Measurements from ENCODE around the gene TRAPPC8. TPM values are rescaled to one million over a fixed set of nuclear protein-coding genes. Genes with fewer than 3 reads are reported as not detected.

The TRAPPC8 gene
- total and polyA plus RNA-seq, 10 of the 15 experiments (the other 5 are each of a cell fraction or from before 2014, with no cell fraction given), result 13.0 to 75.4 (median 24.8) TPM

DNA sequence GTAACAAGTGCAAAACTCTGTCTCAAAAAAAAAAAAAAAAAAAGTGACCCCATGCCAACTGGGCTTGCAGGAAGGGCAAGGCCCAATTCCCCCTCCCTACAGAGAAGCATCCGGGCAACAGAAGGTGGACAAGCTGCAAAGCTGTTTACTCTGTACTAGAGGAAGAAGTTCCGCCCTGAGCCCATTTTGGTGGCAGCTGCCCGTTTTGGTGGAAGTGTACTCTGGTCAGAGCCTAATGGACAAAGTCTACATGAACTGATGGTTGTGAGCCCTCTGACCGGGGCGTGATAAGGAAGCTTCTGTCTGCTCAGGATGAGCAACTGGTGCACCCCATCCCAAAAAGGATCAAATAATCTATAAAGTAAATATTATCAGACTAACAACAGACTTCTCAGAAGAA lies 65.0 kb downstream of the TRAPPC8 start (continued):
- TF ChIP-seq HDAC6 (IDR thresholded peaks at IDR 0.05; ENCODE audit: unreplicated experiment) (no peak), HDAC2 (IDR thresholded peaks at IDR 0.05) (no peak), BMI1 (IDR thresholded peaks at IDR 0.05; ENCODE audit: borderline replicate concordance) (no peak), ZZZ3 (IDR thresholded peaks at IDR 0.05; ENCODE audit: control insufficient read depth, insufficient read length, low read depth) (no peak), HSF1 (IDR thresholded peaks at IDR 0.05; ENCODE audit: low read depth, low read length) (no peak)
- TF ChIP-seq, protein P1, sequence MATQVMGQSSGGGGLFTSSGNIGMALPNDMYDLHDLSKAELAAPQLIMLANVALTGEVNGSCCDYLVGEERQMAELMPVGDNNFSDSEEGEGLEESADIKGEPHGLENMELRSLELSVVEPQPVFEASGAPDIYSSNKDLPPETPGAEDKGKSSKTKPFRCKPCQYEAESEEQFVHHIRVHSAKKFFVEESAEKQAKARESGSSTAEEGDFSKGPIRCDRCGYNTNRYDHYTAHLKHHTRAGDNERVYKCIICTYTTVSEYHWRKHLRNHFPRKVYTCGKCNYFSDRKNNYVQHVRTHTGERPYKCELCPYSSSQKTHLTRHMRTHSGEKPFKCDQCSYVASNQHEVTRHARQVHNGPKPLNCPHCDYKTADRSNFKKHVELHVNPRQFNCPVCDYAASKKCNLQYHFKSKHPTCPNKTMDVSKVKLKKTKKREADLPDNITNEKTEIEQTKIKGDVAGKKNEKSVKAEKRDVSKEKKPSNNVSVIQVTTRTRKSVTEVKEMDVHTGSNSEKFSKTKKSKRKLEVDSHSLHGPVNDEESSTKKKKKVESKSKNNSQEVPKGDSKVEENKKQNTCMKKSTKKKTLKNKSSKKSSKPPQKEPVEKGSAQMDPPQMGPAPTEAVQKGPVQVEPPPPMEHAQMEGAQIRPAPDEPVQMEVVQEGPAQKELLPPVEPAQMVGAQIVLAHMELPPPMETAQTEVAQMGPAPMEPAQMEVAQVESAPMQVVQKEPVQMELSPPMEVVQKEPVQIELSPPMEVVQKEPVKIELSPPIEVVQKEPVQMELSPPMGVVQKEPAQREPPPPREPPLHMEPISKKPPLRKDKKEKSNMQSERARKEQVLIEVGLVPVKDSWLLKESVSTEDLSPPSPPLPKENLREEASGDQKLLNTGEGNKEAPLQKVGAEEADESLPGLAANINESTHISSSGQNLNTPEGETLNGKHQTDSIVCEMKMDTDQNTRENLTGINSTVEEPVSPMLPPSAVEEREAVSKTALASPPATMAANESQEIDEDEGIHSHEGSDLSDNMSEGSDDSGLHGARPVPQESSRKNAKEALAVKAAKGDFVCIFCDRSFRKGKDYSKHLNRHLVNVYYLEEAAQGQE (IDR thresholded peaks at IDR 0.05; ENCODE audit: low read depth, low read length), result no peak

GRCh38 chr18:31876707-31877106 lies 66.2 kb downstream of the TRAPPC8 start:
- H3K9ac ChIP-seq (ENCODE audit: control insufficient read depth, insufficient read depth, low read length), result no peak overlapping the region
- H3K4me1 ChIP-seq (ENCODE audit: control insufficient read depth, insufficient read depth, low read length), result no peaks in the 10 kb centered on the region
- ChIA-PET RAD21 (ENCODE audit: unreplicated experiment) (no interaction called here), SMC1A (ENCODE audit: uncharacterized antibody, unreplicated experiment) (no interaction called here), POLR2A (no interaction called here), CTCF (no interaction called here)
- no peak overlapping the region for H3K4me2 ChIP-seq (ENCODE audit: control insufficient read depth, insufficient read depth)
- H4K20me1 ChIP-seq (ENCODE audit: control insufficient read depth, insufficient read depth), result no peaks in the 10 kb centered on the region
- H3K9me3 ChIP-seq (replicated peaks; ENCODE audit: control insufficient read depth, insufficient read depth, low read length), result peaks cover 2% of the 10 kb centered on the region; the same call in 1 of the 3 replicates
- BruUV-seq (replicated peaks), result no TSS peak
- TF ChIP-seq YBX1 (IDR thresholded peaks at IDR 0.05), result no peak
- no peak for TF ChIP-seq POU2F2 (IDR thresholded peaks at IDR 0.05; ENCODE audit: borderline replicate concordance, low read depth, low read length)
- TF ChIP-seq MXI1 (IDR thresholded peaks at IDR 0.05; ENCODE audit: low read depth, low read length), result no peak
- DNase-seq (ENCODE audit: low read depth, low spot score), result no peak
- no peak overlapping the region for H3K27ac ChIP-seq (ENCODE audit: control insufficient read depth, insufficient read depth)
- peaks cover 4 to 15% of the 10 kb centered on the region in 2 experiments for H3K36me3 ChIP-seq (ENCODE audit: control insufficient read depth in 2 of 2, insufficient read depth in 2 of 2, low read length in 1 of 2)
- no peak for FAIRE-seq
- no peaks in the 10 kb centered on the region for H3K79me2 ChIP-seq (ENCODE audit: control insufficient read depth, insufficient read depth, low read length)
- H3K4me3 ChIP-seq, result no peak overlapping the region
- in situ Hi-C loops (cut with MboI), result no loop called here
- 70% methylated on average over 4 of the region's 4 CpGs for WGBS (ENCODE audit: insufficient coverage, insufficient replicate concordance, low lambda C conversion rate, missing lambda C conversion rate)
- no peak for ATAC-seq
- no peak overlapping the region for H2AFZ ChIP-seq (ENCODE audit: control insufficient read depth, low read depth, low read length)
- intact Hi-C loops (cut with micrococcal nuclease; ENCODE audit: unreplicated experiment), result no loop called here
- H3K27me3 ChIP-seq (replicated peaks in 1 of 2; ENCODE audit: control insufficient read depth in 2 of 2, insufficient read depth in 2 of 2, low read length in 1 of 2), result no peaks in the 10 kb centered on the region
